ENCODE data around the gene FKBP1C. TPM values are rescaled to one million over a fixed set of nuclear protein-coding genes. Genes with fewer than 3 reads are reported as not detected.
"Not testable (repeated sequence)": the region's sequence is repeated elsewhere in the genome, so short reads cannot be mapped to it uniquely, and the experiment has no call there.

Gene FKBP1C
- under 1 TPM in 2 of 4 donors, not detected in 2; 0.27 to 0.50 TPM for total RNA-seq

DNA sequence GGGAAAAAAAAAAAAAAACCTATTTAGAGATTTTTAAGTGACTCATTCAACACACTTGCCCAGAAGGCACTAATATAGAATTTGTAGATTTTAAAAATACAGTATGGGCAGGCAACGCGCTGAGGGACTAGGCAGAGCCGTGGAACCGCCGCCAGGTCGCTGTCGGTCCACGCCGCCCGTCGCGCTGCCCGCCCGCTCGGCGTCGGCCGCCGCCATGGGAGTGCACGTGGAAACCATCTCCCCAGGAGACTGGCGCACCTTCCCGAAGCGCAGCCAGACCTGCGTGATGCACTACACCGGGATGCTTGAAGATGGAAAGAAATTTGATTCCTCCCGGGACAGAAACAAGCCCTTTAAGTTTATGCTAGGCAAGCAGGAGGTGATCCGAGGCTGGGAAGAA lies at the start of gene FKBP1C:
FKBP1C (plus strand) TSS at position 127 of the 400 bp plus-strand sequence.
- 92 to 100% methylated on average over 1 to 20 of the region's 27 CpGs for WGBS, 2 donors (ENCODE audit: low coverage in 1 of 2)

DNA sequence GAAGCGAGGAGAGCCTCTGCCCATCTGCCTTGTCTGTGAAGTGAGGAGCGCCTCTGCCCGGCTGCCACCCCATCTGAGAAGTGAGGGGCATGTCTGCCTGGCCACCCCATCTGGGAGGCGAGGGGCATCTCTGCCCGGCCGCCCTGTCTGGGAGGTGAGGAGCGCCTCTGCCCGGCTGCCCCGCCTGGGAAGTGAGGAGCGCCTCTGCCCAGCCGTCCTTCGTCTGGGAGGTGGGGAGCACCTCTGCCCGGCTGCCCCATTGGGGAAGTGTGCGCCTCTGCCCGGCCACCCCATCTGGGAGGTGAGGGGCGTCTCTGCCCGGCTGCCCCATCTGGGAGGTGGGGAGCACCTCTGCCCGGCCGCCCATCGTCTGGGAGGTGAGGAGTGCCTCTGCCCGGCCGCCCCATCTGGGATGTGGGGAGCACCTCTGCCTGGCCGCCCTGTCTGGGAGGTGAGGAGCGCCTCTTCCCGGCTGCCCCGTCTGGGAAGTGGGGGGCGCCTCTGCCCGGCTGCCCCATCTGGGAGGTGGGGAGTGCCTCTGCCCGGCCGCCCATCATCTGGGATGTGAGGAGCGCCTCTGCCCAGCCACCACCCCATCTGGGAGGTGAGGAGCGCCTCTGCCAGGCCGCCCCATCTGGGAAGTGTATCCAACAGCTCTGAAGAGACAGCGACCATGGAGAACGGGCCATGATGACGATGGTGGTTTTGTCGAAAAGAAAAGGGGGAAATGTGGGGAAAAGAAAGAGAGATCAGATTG lies 47.0 kb upstream of the FKBP1C start:
- H3K4me1 ChIP-seq, H3K36me3 ChIP-seq, H3K27me3 ChIP-seq, H3K27ac ChIP-seq, ATAC-seq, H3K4me3 ChIP-seq, H3K9me3 ChIP-seq: not testable (repeated sequence)
- WGBS, 2 donors (ENCODE audit: low coverage in 1 of 2) = no CpG with 5 or more reads among the region's 37 CpGs

More for the DNA sequence above, at the start of gene FKBP1C:
- H3K4me3 ChIP-seq, H3K9me3 ChIP-seq, H3K27ac ChIP-seq, ATAC-seq, H3K4me1 ChIP-seq, H3K36me3 ChIP-seq, H3K27me3 ChIP-seq: not testable (repeated sequence)

DNA sequence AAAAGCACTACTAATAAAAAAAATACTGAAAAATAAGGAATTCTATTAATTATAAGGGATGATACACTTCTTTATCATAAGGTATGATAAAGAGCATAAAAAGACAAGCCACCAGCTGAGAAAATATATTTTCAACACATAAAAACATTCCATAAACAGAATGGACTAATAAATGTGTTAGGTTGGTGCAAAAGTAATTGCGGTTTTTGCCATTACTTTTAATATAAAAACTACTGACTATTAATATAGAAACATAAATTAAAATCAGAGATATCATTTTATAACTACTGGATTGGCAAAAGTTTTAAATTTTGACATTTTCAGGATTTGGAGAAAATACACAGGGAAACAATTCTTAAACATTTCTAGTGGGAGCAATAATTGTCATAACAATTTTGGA lies 37.1 kb upstream of the FKBP1C start:
- no peaks in the 10 kb centered on the region for H3K4me1 ChIP-seq
- TF ChIP-seq, protein P1, sequence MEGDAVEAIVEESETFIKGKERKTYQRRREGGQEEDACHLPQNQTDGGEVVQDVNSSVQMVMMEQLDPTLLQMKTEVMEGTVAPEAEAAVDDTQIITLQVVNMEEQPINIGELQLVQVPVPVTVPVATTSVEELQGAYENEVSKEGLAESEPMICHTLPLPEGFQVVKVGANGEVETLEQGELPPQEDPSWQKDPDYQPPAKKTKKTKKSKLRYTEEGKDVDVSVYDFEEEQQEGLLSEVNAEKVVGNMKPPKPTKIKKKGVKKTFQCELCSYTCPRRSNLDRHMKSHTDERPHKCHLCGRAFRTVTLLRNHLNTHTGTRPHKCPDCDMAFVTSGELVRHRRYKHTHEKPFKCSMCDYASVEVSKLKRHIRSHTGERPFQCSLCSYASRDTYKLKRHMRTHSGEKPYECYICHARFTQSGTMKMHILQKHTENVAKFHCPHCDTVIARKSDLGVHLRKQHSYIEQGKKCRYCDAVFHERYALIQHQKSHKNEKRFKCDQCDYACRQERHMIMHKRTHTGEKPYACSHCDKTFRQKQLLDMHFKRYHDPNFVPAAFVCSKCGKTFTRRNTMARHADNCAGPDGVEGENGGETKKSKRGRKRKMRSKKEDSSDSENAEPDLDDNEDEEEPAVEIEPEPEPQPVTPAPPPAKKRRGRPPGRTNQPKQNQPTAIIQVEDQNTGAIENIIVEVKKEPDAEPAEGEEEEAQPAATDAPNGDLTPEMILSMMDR (IDR thresholded peaks at IDR 0.05) = no peak
- TF ChIP-seq POLR2A (IDR thresholded peaks at IDR 0.05) (no peak), EP300 (IDR thresholded peaks at IDR 0.05) (no peak), POLR2AphosphoS5 (IDR thresholded peaks at IDR 0.05) (no peak)
- H3K27ac ChIP-seq = no peak overlapping the region
- no peaks in the 10 kb centered on the region for H3K27me3 ChIP-seq
- H3K36me3 ChIP-seq = no peaks in the 10 kb centered on the region
- peaks cover 0 to 8% (median 0%) of the 10 kb centered on the region in 3 donors for H3K9me3 ChIP-seq
- no peak overlapping the region for H3K4me3 ChIP-seq
- no peak for ATAC-seq
- WGBS, 2 donors (ENCODE audit: low coverage in 1 of 2) = 79 to 80% methylated on average over 1 of the region's 1 CpG

DNA sequence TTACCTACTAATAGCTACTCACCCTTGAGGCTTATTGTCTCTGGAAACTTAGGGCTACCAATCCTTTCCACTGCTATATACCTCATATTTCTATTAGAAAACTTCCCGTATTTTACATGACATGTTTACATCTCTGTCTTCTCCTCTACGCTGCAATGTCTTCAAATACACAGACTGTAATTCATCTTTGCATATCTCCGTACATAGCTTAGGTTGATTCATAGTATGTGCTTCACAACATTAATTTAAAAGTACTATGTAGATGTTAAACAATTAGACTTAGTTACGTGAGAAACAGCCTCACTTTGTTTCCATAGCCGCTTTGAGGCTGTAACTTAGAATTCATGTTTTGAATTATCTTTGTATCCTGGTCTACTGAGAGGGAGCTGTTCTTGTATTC lies 35.1 kb upstream of the FKBP1C start:
- TF ChIP-seq POLR2A (IDR thresholded peaks at IDR 0.05) = no peak
- TF ChIP-seq, protein P1 (IDR thresholded peaks at IDR 0.05) = no peak
- TF ChIP-seq EP300 (IDR thresholded peaks at IDR 0.05) = no peak
- no peak for TF ChIP-seq POLR2AphosphoS5 (IDR thresholded peaks at IDR 0.05)
- ATAC-seq = no peak
- no peak overlapping the region for H3K27ac ChIP-seq

DNA sequence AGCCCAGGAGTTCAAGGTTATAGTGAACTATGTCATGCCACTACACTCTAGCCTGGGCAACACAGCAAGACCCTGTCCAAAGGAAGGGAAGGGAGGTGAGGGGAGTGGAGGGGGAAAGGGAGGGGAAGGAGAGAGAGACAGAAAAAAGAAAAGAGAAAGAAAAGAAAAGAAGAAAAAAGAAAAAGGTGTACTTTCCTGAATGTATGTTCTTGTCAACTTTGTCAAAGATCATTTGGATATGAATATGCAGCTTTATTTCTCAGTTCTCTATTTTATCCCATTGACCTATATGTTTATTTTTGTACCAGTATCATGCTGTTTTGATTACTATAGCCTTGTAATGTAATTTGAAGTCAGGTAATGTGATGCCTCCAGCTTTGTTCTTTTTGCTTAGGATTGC lies 30.9 kb upstream of the FKBP1C start:
- Histone ChIP-seq H3K9me3 (no peaks in the 10 kb centered on the region), H3K4me3 (no peak overlapping the region), H3K27me3 (no peaks in the 10 kb centered on the region), H3K4me1 (no peaks in the 10 kb centered on the region), H3K27ac (no peak overlapping the region), H3K36me3 (no peaks in the 10 kb centered on the region)
- TF ChIP-seq POLR2A (IDR thresholded peaks at IDR 0.05) (no peak), POLR2AphosphoS5 (IDR thresholded peaks at IDR 0.05) (no peak), EP300 (IDR thresholded peaks at IDR 0.05) (no peak)
- TF ChIP-seq, protein P1 (IDR thresholded peaks at IDR 0.05) = no peak
- no peak for ATAC-seq

More for the DNA sequence above, 35.1 kb upstream of the FKBP1C start:
- Histone ChIP-seq H3K27me3 (no peaks in the 10 kb centered on the region), H3K36me3 (no peaks in the 10 kb centered on the region), H3K4me3 (no peak overlapping the region), H3K4me1 (no peaks in the 10 kb centered on the region), H3K9me3 (peaks cover 0 to 8% (median 0%) of the 10 kb centered on the region in 3 donors)
- WGBS, 2 donors (ENCODE audit: low coverage in 1 of 2) = 38 to 39% methylated on average over 5 of the region's 5 CpGs

DNA sequence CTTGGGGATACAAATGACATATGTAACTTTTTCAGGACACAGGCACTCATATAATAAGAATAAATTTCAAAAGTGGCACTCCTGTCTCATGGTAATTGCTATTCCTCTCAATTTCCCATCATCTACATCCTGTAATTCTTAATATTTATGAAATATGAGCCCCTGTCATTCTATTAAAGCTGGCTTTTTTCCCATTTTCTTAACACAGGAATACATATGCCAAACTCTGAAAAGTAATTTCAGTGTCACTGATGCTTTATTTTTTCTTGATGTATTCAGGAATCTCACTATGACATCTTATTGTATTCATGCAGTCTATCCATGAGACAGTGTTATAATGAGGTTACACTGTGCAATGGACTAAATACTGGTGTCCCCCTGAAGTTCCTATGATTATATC lies 24.3 kb upstream of the FKBP1C start:
- no peak for ATAC-seq
- Histone ChIP-seq H3K27ac (no peak overlapping the region), H3K36me3 (no peaks in the 10 kb centered on the region), H3K4me1 (no peaks in the 10 kb centered on the region), H3K27me3 (no peaks in the 10 kb centered on the region), H3K4me3 (no peak overlapping the region), H3K9me3 (no peaks in the 10 kb centered on the region)
- no peak for TF ChIP-seq POLR2AphosphoS5 (IDR thresholded peaks at IDR 0.05)
- TF ChIP-seq POLR2A (IDR thresholded peaks at IDR 0.05) = no peak
- no peak for TF ChIP-seq EP300 (IDR thresholded peaks at IDR 0.05)
- TF ChIP-seq, protein P1 (IDR thresholded peaks at IDR 0.05) = no peak
